Gastrocnemius medialis (tissue), 4 donors: Measurements from ENCODE around the gene ZNF514. TPM values are rescaled to one million over a fixed set of nuclear protein-coding genes. Genes with fewer than 3 reads are reported as not detected.

Experiments used
- ATAC-seq, 2 donors: fragments of 150-250 bp; one replicate each; pipeline ENCODE4 v1.9.1; 2016
- DNase-seq, 2 donors: peaks; one replicate each; pipeline ENCODE4 v3.0.0-alpha.2; 2019
- H3K27ac ChIP-seq, 4 donors: fragments of 200-600 bp; sonication (generic); 1 replicate in 1 of 4; 2 replicates in 3 of 4; pipeline ENCODE4 v1.5.1; 2016 to 2018; ENCODE audit warnings: mild to moderate bottlenecking in 2 of 4, moderate library complexity in 1 of 4
- H3K27me3 ChIP-seq, 3 donors: fragments of 200-600 bp; sonication (generic) in 2 of 3; 1 replicate in 1 of 3; 2 replicates in 2 of 3; pipeline versions ENCODE4 v1.5.1 to v1.6.0; 2016 to 2019; ENCODE audit warnings: mild to moderate bottlenecking in 1 of 3, moderate library complexity in 1 of 3
- H3K36me3 ChIP-seq, 2 donors: fragments of 200-600 bp; sonication (generic) in 1 of 2; one replicate each; pipeline ENCODE4 v1.5.1; 2017 to 2018
- H3K4me1 ChIP-seq, 2 donors: fragments of 200-600 bp; sonication (generic) in 1 of 2; one replicate each; pipeline ENCODE4 v1.5.1; 2016 to 2017; ENCODE audit warnings: mild to moderate bottlenecking in 2 of 2
- H3K4me3 ChIP-seq, 4 donors: fragments of 200-600 bp; sonication (generic) in 3 of 4; 1 replicate in 1 of 4; 2 replicates in 3 of 4; pipeline ENCODE4 v1.5.1; 2016 to 2019; ENCODE audit warnings: mild to moderate bottlenecking in 2 of 4
- H3K9me3 ChIP-seq, 3 donors: fragments of 200-600 bp; sonication (generic) in 2 of 3; 1 replicate in 1 of 3; 2 replicates in 2 of 3; pipeline ENCODE4 v1.5.1; 2016 to 2019
- POLR2A ChIP-seq, 2 donors: fragments of 450-650 bp; IDR thresholded peaks; one replicate each; pipeline ENCODE4 v1.6.1; 2017; ENCODE audit warnings: antibody characterized with exemption in 2 of 2, mild to moderate bottlenecking in 2 of 2, moderate library complexity in 2 of 2
- in situ Hi-C, 4 donors: fragments of 200-750 bp; cut with MboI; loops; one replicate each; pipeline versions ENCODE4 v1.15.0 to v1.8.0; 2017; ENCODE audit warnings: low sequenced_read_pairs in 4 of 4
- intact Hi-C: fragments of 100-400 bp; cut with DNase I; formaldehyde crosslinking; loops from one replicate; pipeline ENCODE4 v1.15.1; 2023; ENCODE audit warnings: low total_unique reads
- total RNA-seq, 4 donors: library from RNA; depleted of rRNA; stranded (reverse); fragments of >200 nt; gene quantifications; one replicate each; pipeline versions ENCODE4 v1.1.0 to v1.2.3, GENCODE V29; 2016
- TF ChIP-seq, protein P1 (sequence below), 5 experiments: fragments of 450-650 bp in 3 of 5; fragments of 200-600 bp in 2 of 5; sonication (generic) in 2 of 5; IDR thresholded peaks in 4 of 5; conservative IDR thresholded peaks in 1 of 5; 1 replicate in 4 of 5; 2 replicates in 1 of 5; pipeline ENCODE4 v1.5.1; 2016 to 2019; ENCODE audit warnings: antibody characterized with exemption in 5 of 5, mild to moderate bottlenecking in 3 of 5, moderate library complexity in 3 of 5

The ZNF514 gene
- total RNA-seq, 4 donors from 2014 or later = 3.8 to 11.5 (median 5.9) TPM

DNA sequence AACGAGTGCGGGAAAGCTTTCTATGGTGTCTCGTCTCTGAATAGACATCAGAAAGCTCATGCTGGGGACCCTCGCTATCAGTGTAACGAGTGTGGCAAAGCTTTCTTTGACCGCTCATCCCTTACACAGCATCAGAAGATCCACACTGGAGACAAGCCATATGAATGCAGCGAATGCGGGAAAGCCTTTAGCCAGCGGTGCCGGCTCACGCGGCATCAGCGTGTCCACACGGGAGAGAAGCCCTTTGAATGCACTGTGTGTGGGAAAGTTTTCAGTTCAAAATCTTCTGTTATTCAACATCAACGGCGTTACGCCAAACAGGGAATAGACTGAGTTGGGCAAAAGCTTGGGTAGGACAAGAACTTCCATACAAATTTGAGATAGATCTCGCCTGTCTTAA is 22.1 kb upstream of the ZNF514 start:
- no peak for DNase-seq
- TF ChIP-seq, protein P1, sequence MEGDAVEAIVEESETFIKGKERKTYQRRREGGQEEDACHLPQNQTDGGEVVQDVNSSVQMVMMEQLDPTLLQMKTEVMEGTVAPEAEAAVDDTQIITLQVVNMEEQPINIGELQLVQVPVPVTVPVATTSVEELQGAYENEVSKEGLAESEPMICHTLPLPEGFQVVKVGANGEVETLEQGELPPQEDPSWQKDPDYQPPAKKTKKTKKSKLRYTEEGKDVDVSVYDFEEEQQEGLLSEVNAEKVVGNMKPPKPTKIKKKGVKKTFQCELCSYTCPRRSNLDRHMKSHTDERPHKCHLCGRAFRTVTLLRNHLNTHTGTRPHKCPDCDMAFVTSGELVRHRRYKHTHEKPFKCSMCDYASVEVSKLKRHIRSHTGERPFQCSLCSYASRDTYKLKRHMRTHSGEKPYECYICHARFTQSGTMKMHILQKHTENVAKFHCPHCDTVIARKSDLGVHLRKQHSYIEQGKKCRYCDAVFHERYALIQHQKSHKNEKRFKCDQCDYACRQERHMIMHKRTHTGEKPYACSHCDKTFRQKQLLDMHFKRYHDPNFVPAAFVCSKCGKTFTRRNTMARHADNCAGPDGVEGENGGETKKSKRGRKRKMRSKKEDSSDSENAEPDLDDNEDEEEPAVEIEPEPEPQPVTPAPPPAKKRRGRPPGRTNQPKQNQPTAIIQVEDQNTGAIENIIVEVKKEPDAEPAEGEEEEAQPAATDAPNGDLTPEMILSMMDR (IDR thresholded peaks at IDR 0.05 in 4 of 5, conservative IDR thresholded peaks at IDR 0.05 in 1 of 5) = no peak
- TF ChIP-seq POLR2A (IDR thresholded peaks at IDR 0.05) = no peak
- in situ Hi-C loops (no loop called here), intact Hi-C loops (no loop called here)
- ATAC-seq = no peak
- Histone ChIP-seq H3K27ac (no peak overlapping the region), H3K27me3 (no peaks in the 10 kb centered on the region), H3K9me3 (no peaks in the 10 kb centered on the region), H3K4me1 (no peaks in the 10 kb centered on the region), H3K36me3 (peaks cover 6 to 62% of the 10 kb centered on the region in 2 donors), H3K4me3 (no peak overlapping the region)

DNA sequence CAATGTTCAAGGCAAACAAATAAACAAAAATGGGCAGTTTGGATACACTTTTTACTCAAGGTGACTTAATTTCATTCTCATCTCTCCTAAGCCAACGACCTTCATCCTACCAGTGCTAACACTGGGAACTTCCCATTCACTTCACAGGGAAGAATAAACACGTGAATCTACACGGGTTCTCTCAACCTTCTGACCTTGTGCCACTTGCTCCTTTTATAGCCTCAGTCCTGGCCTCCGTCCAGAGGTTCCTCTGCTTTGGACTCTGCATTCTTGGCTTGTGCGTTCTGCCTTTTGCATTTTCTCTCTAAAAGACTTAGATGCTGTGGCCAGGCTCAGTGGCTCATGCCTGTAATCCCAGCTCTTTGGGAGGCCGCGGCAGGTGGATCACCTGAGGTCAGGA is 19.8 kb upstream of the ZNF514 start:
- in situ Hi-C loops = no loop called here
- no peak for TF ChIP-seq POLR2A (IDR thresholded peaks at IDR 0.05)
- TF ChIP-seq, protein P1 (IDR thresholded peaks at IDR 0.05 in 4 of 5, conservative IDR thresholded peaks at IDR 0.05 in 1 of 5) = no peak
- Histone ChIP-seq H3K4me3 (no peak overlapping the region), H3K9me3 (no peaks in the 10 kb centered on the region), H3K4me1 (no peaks in the 10 kb centered on the region), H3K27ac (no peak overlapping the region), H3K27me3 (no peaks in the 10 kb centered on the region), H3K36me3 (peaks cover 6 to 62% of the 10 kb centered on the region in 2 donors)
- DNase-seq (no peak), ATAC-seq (no peak)
- intact Hi-C loops = no loop called here

DNA sequence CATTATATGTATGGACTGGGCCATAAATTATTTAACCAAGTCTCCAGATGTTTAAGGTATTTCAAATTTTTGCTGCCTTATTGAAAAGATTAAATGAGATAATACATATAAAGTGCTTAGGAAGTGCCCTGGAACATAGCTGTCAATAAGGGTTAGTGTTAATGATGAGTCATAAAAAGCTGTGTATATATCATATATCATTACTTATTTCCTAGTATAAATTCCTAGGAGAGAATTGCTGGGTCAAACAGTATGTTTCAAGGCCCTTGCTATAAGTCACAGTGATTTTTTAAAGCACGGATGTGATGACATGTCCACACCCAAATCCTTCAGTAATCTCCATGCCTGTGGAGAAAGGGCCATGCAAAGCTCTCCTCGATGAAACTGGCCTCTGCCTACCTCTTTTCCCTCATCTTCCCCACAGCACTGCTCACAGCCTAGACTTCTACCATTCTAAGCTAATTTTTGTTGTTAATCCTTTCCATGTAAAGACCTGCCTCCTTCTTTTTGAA is 14.4 kb upstream of the ZNF514 start:
- in situ Hi-C loops (no loop called here), intact Hi-C loops (no loop called here)
- Histone ChIP-seq H3K9me3 (no peaks in the 10 kb centered on the region), H3K36me3 (peaks cover 0 to 15% of the 10 kb centered on the region in 2 donors), H3K4me1 (no peaks in the 10 kb centered on the region), H3K27me3 (no peaks in the 10 kb centered on the region), H3K4me3 (no peak overlapping the region), H3K27ac (no peak overlapping the region)
- ATAC-seq (no peak), DNase-seq (no peak)
- TF ChIP-seq, protein P1 (IDR thresholded peaks at IDR 0.05 in 4 of 5, conservative IDR thresholded peaks at IDR 0.05 in 1 of 5) = no peak
- no peak for TF ChIP-seq POLR2A (IDR thresholded peaks at IDR 0.05)

DNA sequence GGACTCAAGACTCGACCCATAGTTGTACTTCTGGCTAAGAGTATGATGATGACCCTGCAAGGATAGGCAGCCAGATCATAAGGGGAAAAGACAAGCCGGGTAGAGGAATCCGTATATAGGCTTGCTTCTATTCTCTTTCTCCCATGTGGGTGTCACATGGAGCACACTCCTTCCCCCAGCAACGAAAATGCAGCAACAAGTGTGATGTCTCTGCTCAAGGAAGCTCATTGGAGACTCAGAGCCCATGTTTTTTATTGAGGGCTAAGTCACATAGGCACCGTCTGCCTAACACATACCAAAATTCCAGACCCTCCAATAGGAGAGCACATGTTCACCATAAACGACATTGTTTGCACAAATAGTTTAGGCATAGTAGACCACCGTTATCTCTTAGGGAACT is 12.3 kb upstream of the ZNF514 start:
- Histone ChIP-seq H3K9me3 (no peaks in the 10 kb centered on the region), H3K27me3 (no peaks in the 10 kb centered on the region), H3K27ac (no peak overlapping the region), H3K4me1 (peaks cover 0 to under 1% of the 10 kb centered on the region in 2 donors), H3K4me3 (no peak overlapping the region), H3K36me3 (no peaks in the 10 kb centered on the region)
- in situ Hi-C loops (no loop called here), intact Hi-C loops (no loop called here)
- DNase-seq (no peak), ATAC-seq (no peak)
- TF ChIP-seq POLR2A (IDR thresholded peaks at IDR 0.05) = no peak
- TF ChIP-seq, protein P1 (IDR thresholded peaks at IDR 0.05 in 4 of 5, conservative IDR thresholded peaks at IDR 0.05 in 1 of 5) = no peak
